ENCODE results near the gene DGKI. TPM values are rescaled to one million over a fixed set of nuclear protein-coding genes. Genes with fewer than 3 reads are reported as not detected.

The DGKI gene
- total RNA-seq, 2 donors from 2014 or later = 4.4 to 5.9 TPM

GRCh38 chr7:137674551-137675409 lies 172.0 kb downstream of the DGKI start:
- H3K9me3 ChIP-seq = no peaks in the 10 kb centered on the region
- H3K36me3 ChIP-seq = no peaks in the 10 kb centered on the region
- H3K27ac ChIP-seq = no peak overlapping the region
- DNase-seq (ENCODE audit: low spot score) = no peak
- H3K27me3 ChIP-seq = no peaks in the 10 kb centered on the region
- no peaks in the 10 kb centered on the region for H3K4me1 ChIP-seq
- no peak for TF ChIP-seq CTCF (IDR thresholded peaks at IDR 0.05)
- H3K4me3 ChIP-seq = no peak overlapping the region

- H3K9me3 ChIP-seq = no peaks in the 10 kb centered on the region
- no peak for DNase-seq (ENCODE audit: low spot score)
- no peaks in the 10 kb centered on the region for H3K27me3 ChIP-seq
- no peaks in the 10 kb centered on the region for H3K36me3 ChIP-seq
- no peak overlapping the region for H3K4me3 ChIP-seq
- no peaks in the 10 kb centered on the region for H3K4me1 ChIP-seq
- TF ChIP-seq CTCF (IDR thresholded peaks at IDR 0.05) = no peak
- no peak overlapping the region for H3K27ac ChIP-seq
Observed at GRCh38 chr7:137674048-137674447, 172.7 kb downstream of the DGKI start.

GRCh38 chr7:137671920-137672319 lies 174.9 kb downstream of the DGKI start:
- no peak overlapping the region for H3K27ac ChIP-seq
- no peaks in the 10 kb centered on the region for H3K9me3 ChIP-seq
- no peaks in the 10 kb centered on the region for H3K4me1 ChIP-seq
- DNase-seq (ENCODE audit: low spot score) = no peak
- H3K4me3 ChIP-seq = no peak overlapping the region
- TF ChIP-seq CTCF (IDR thresholded peaks at IDR 0.05) = no peak
- H3K27me3 ChIP-seq = no peaks in the 10 kb centered on the region
- H3K36me3 ChIP-seq = no peaks in the 10 kb centered on the region

- no peak for TF ChIP-seq CTCF (IDR thresholded peaks at IDR 0.05)
- Histone ChIP-seq H3K4me3 (no peak overlapping the region), H3K27me3 (no peaks in the 10 kb centered on the region), H3K36me3 (no peaks in the 10 kb centered on the region), H3K9me3 (no peaks in the 10 kb centered on the region), H3K4me1 (no peaks in the 10 kb centered on the region), H3K27ac (no peak overlapping the region)
- no peak for DNase-seq (ENCODE audit: low spot score)
Observed at GRCh38 chr7:137670222-137671064, 176.3 kb downstream of the DGKI start.

GRCh38 chr7:137669706-137670105 lies 177.1 kb downstream of the DGKI start:
- Histone ChIP-seq H3K27ac (no peak overlapping the region), H3K4me3 (no peak overlapping the region), H3K27me3 (no peaks in the 10 kb centered on the region), H3K9me3 (no peaks in the 10 kb centered on the region), H3K36me3 (no peaks in the 10 kb centered on the region), H3K4me1 (no peaks in the 10 kb centered on the region)
- DNase-seq (ENCODE audit: low spot score) = no peak
- no peak for TF ChIP-seq CTCF (IDR thresholded peaks at IDR 0.05)
